22Rv1 (cell line): Measurements from ENCODE around the gene IMPG1.

Source experiments
- CTCF ChIP-seq: fragments of 450-650 bp; IDR thresholded peaks from 2 replicates; pipeline ENCODE4 v1.5.1; 2017; ENCODE audit warnings: mild to moderate bottlenecking
- ZFX ChIP-seq: fragments of 450-650 bp; IDR thresholded peaks from 2 replicates; pipeline ENCODE4 v1.6.1; 2017; ENCODE audit warnings: antibody characterized with exemption, borderline replicate concordance

GRCh38 chr6:76004202-76004601 is 68.3 kb downstream of the IMPG1 start:
- TF ChIP-seq CTCF = no peak
- TF ChIP-seq ZFX = no peak
